ENCODE measurements around the gene ATP5PD.

- TF ChIP-seq CTCF (IDR thresholded peaks at IDR 0.05) (no peak), ESRRA (CRISPR knock-in tag; IDR thresholded peaks at IDR 0.05; ENCODE audit: borderline replicate concordance) (no peak), CREB1 (CRISPR knock-in tag; IDR thresholded peaks at IDR 0.05) (no peak), ATF2 (CRISPR knock-in tag; IDR thresholded peaks at IDR 0.05; ENCODE audit: borderline replicate concordance, low read depth) (no peak), KAT7 (CRISPR knock-in tag; IDR thresholded peaks at IDR 0.05; ENCODE audit: borderline replicate concordance) (no peak), GABPB1 (CRISPR knock-in tag; IDR thresholded peaks at IDR 0.05) (no peak), ATF1 (CRISPR knock-in tag; IDR thresholded peaks at IDR 0.05) (no peak)
- TF ChIP-seq, protein P1, sequence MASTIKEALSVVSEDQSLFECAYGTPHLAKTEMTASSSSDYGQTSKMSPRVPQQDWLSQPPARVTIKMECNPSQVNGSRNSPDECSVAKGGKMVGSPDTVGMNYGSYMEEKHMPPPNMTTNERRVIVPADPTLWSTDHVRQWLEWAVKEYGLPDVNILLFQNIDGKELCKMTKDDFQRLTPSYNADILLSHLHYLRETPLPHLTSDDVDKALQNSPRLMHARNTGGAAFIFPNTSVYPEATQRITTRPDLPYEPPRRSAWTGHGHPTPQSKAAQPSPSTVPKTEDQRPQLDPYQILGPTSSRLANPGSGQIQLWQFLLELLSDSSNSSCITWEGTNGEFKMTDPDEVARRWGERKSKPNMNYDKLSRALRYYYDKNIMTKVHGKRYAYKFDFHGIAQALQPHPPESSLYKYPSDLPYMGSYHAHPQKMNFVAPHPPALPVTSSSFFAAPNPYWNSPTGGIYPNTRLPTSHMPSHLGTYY (CRISPR knock-in tag; IDR thresholded peaks at IDR 0.05) = no peak
- TF ChIP-seq, protein P2, sequence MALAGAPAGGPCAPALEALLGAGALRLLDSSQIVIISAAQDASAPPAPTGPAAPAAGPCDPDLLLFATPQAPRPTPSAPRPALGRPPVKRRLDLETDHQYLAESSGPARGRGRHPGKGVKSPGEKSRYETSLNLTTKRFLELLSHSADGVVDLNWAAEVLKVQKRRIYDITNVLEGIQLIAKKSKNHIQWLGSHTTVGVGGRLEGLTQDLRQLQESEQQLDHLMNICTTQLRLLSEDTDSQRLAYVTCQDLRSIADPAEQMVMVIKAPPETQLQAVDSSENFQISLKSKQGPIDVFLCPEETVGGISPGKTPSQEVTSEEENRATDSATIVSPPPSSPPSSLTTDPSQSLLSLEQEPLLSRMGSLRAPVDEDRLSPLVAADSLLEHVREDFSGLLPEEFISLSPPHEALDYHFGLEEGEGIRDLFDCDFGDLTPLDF (CRISPR knock-in tag; IDR thresholded peaks at IDR 0.05) = no peak
- TF ChIP-seq, protein P3, sequence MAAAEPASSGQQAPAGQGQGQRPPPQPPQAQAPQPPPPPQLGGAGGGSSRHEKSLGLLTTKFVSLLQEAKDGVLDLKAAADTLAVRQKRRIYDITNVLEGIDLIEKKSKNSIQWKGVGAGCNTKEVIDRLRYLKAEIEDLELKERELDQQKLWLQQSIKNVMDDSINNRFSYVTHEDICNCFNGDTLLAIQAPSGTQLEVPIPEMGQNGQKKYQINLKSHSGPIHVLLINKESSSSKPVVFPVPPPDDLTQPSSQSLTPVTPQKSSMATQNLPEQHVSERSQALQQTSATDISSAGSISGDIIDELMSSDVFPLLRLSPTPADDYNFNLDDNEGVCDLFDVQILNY (CRISPR knock-in tag; IDR thresholded peaks at IDR 0.05) = no peak
- TF ChIP-seq, protein P4, sequence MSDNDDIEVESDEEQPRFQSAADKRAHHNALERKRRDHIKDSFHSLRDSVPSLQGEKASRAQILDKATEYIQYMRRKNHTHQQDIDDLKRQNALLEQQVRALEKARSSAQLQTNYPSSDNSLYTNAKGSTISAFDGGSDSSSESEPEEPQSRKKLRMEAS (CRISPR knock-in tag; IDR thresholded peaks at IDR 0.05) = no peak
Observed at GRCh38 chr17:75036643-75037268, 10.0 kb downstream of the ATP5PD start.

All from WTC11 (cell line).